Liver (tissue), 9 donors: ENCODE measurements around the gene IRAK3. TPM values are rescaled to one million over a fixed set of nuclear protein-coding genes. Genes with fewer than 3 reads are reported as not detected.

Experiments used
- DNase-seq: peaks from one replicate; pipeline ENCODE4 v3.0.0-alpha.2; 2017; ENCODE audit warnings: low spot score
- H3K27ac ChIP-seq, 2 donors: one replicate each; pipeline ENCODE4 v1.7.0; 2013; ENCODE audit warnings: inconsistent platforms in 2 of 2, low read length in 2 of 2, control low read depth in 1 of 2, low read depth in 1 of 2, mild to moderate bottlenecking in 1 of 2
- H3K27me3 ChIP-seq, 4 donors: one replicate each; pipeline versions ENCODE4 v1.6.1 to v1.7.0; 2013; ENCODE audit warnings: low read length in 3 of 4, inconsistent platforms in 1 of 4, mild to moderate bottlenecking in 1 of 4, moderate library complexity in 1 of 4; ENCODE audit not compliant: control insufficient read depth in 4 of 4, insufficient read depth in 4 of 4
- H3K36me3 ChIP-seq, 4 donors: one replicate each; pipeline versions ENCODE4 v1.6.1 to v1.7.0; 2013; ENCODE audit warnings: low read length in 3 of 4, mild to moderate bottlenecking in 3 of 4, low read depth in 1 of 4, moderate library complexity in 1 of 4; ENCODE audit not compliant: control insufficient read depth in 4 of 4, insufficient read depth in 3 of 4
- H3K4me1 ChIP-seq, 4 donors: one replicate each; pipeline versions ENCODE4 v1.6.1 to v1.7.0; 2013; ENCODE audit warnings: low read length in 3 of 4, mild to moderate bottlenecking in 3 of 4, moderate library complexity in 1 of 4; ENCODE audit not compliant: control insufficient read depth in 4 of 4, insufficient read depth in 4 of 4
- H3K4me3 ChIP-seq, 3 donors: one replicate each; pipeline versions ENCODE4 v1.6.1 to v1.7.0; 2013; ENCODE audit warnings: low read length in 3 of 3, control low read depth in 1 of 3, low read depth in 1 of 3, mild to moderate bottlenecking in 1 of 3
- H3K9ac ChIP-seq, 2 donors: one replicate each; pipeline ENCODE4 v1.7.0; 2013; ENCODE audit warnings: low read length in 2 of 2, mild to moderate bottlenecking in 2 of 2, moderate library complexity in 2 of 2, control low read depth in 1 of 2, low read depth in 1 of 2
- H3K9me3 ChIP-seq, 4 donors: one replicate each; pipeline versions ENCODE4 v1.6.1 to v1.7.0; 2013; ENCODE audit warnings: low read length in 3 of 4; ENCODE audit not compliant: control insufficient read depth in 4 of 4
- EGR1 ChIP-seq, 2 donors: IDR thresholded peaks; 2 replicates each; pipeline ENCODE4 v1.6.1; 2016 to 2018; ENCODE audit warnings: antibody characterized with exemption in 2 of 2, low read depth in 2 of 2
- FOXA1 ChIP-seq: IDR thresholded peaks from 2 replicates; pipeline ENCODE4 v1.6.1; 2016; ENCODE audit warnings: antibody characterized with exemption
- FOXA2 ChIP-seq: IDR thresholded peaks from 2 replicates; pipeline ENCODE4 v1.6.1; 2016; ENCODE audit warnings: antibody characterized with exemption
- GABPA ChIP-seq, 2 donors: IDR thresholded peaks in 1 of 2; conservative IDR thresholded peaks in 1 of 2; 2 replicates each; pipeline ENCODE4 v1.6.1; 2016; ENCODE audit warnings: antibody characterized with exemption in 2 of 2, mild to moderate bottlenecking in 1 of 2, moderate library complexity in 1 of 2
- HNF4G ChIP-seq: IDR thresholded peaks from 2 replicates; pipeline ENCODE4 v1.6.1; 2016; ENCODE audit warnings: antibody characterized with exemption
- JUND ChIP-seq, 2 donors: IDR thresholded peaks; 2 replicates each; pipeline ENCODE4 v1.6.1; 2016; ENCODE audit warnings: antibody characterized with exemption in 2 of 2
- NR2F2 ChIP-seq: IDR thresholded peaks from 2 replicates; pipeline ENCODE4 v1.6.1; 2016; ENCODE audit warnings: antibody characterized with exemption
- RAD21 ChIP-seq, 2 donors: IDR thresholded peaks; 2 replicates each; pipeline ENCODE4 v1.6.1; 2016; ENCODE audit warnings: antibody characterized with exemption in 2 of 2, mild to moderate bottlenecking in 2 of 2
- RXRA ChIP-seq, 2 donors: IDR thresholded peaks; 2 replicates each; pipeline ENCODE4 v1.6.1; 2017 to 2018; ENCODE audit warnings: antibody characterized with exemption in 2 of 2, mild to moderate bottlenecking in 1 of 2
- SP1 ChIP-seq: IDR thresholded peaks from 2 replicates; pipeline ENCODE4 v1.6.1; 2018; ENCODE audit warnings: antibody characterized with exemption, mild to moderate bottlenecking
- YY1 ChIP-seq: IDR thresholded peaks from 2 replicates; pipeline ENCODE4 v1.6.1; 2016; ENCODE audit warnings: antibody characterized with exemption, mild to moderate bottlenecking
- WGBS: extraction: QIAGEN DNeasy Blood & Tissue Kit; methylation state at CpG from one replicate; pipeline ENCODE4 v1.1.7; 2013; 5-methylcytosine and 5-hydroxymethylcytosine counted together
- polyA plus RNA-seq, 2 donors: library from polyadenylated mRNA; stranded (reverse) in 1 of 2; unstranded in 1 of 2; fragments of 200-250 nt in 1 of 2; fragments of >200 nt in 1 of 2; fragmentation: Nextera tagmentation in 1 of 2; extraction: Ambion mirVana in 1 of 2; gene quantifications; one replicate each; pipeline versions ENCODE4 v1.2.1 to v1.2.3, GENCODE V29; 2013 to 2015
- total RNA-seq, 2 donors: library from RNA; depleted of rRNA; stranded (reverse); fragments of >200 nt; gene quantifications; one replicate each; pipeline ENCODE4 v1.2.3, GENCODE V29; 2014
- TF ChIP-seq, protein P1 (sequence below): IDR thresholded peaks from 2 replicates; pipeline ENCODE4 v1.6.1; 2016; ENCODE audit warnings: antibody characterized with exemption
- TF ChIP-seq, protein P2 (sequence below): IDR thresholded peaks from 2 replicates; pipeline ENCODE4 v1.6.1; 2016; ENCODE audit warnings: antibody characterized with exemption
- TF ChIP-seq, protein P3 (sequence below): IDR thresholded peaks from 2 replicates; pipeline ENCODE4 v1.6.1; 2016; ENCODE audit warnings: antibody characterized with exemption
- TF ChIP-seq, protein P4 (sequence below): IDR thresholded peaks from 2 replicates; pipeline ENCODE4 v1.6.1; 2016; ENCODE audit warnings: antibody characterized with exemption, mild to moderate bottlenecking
- donor health status: healthy.
- donor health status: healthy.
- donor health status: healthy.
- donor health status: healthy.
- donor health status: healthy.

IRAK3 gene
- total and polyA plus RNA-seq, 4 donors, result 1.1 to 8.6 (median 3.5) TPM

DNA sequence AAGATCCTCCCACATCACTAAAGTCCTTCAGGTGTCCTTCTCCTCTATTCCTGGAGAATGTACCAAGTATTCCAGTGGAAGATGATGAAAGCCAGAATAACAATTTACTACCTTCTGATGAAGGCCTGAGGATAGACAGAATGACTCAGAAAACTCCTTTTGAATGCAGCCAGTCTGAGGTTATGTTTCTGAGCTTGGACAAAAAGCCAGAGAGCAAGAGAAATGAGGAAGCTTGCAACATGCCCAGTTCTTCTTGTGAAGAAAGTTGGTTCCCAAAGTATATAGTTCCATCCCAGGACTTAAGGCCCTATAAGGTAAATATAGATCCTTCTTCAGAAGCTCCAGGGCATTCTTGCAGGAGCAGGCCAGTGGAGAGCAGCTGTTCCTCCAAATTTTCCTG lies 58.7 kb downstream of the IRAK3 start:
- H3K9ac ChIP-seq, result no peak overlapping the region
- H3K36me3 ChIP-seq, result peaks cover 0 to 3% (median 0%) of the 10 kb centered on the region in 4 donors
- no peak overlapping the region for H3K27ac ChIP-seq
- DNase-seq, result no peak
- no peak overlapping the region for H3K4me3 ChIP-seq
- peaks cover 0 to 1% (median 0%) of the 10 kb centered on the region in 4 donors for H3K9me3 ChIP-seq
- H3K27me3 ChIP-seq, result peaks cover 0 to 3% (median 0%) of the 10 kb centered on the region in 4 donors
- TF ChIP-seq NR2F2, result no peak
- no peak for TF ChIP-seq SP1
- no peak for TF ChIP-seq HNF4G
- TF ChIP-seq, protein P1, sequence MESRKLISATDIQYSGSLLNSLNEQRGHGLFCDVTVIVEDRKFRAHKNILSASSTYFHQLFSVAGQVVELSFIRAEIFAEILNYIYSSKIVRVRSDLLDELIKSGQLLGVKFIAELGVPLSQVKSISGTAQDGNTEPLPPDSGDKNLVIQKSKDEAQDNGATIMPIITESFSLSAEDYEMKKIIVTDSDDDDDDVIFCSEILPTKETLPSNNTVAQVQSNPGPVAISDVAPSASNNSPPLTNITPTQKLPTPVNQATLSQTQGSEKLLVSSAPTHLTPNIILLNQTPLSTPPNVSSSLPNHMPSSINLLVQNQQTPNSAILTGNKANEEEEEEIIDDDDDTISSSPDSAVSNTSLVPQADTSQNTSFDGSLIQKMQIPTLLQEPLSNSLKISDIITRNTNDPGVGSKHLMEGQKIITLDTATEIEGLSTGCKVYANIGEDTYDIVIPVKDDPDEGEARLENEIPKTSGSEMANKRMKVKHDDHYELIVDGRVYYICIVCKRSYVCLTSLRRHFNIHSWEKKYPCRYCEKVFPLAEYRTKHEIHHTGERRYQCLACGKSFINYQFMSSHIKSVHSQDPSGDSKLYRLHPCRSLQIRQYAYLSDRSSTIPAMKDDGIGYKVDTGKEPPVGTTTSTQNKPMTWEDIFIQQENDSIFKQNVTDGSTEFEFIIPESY, result no peak
- TF ChIP-seq FOXA2, result no peak
- no peak for TF ChIP-seq JUND (IDR thresholded peaks at IDR 0.05)
- TF ChIP-seq RAD21 (IDR thresholded peaks at IDR 0.05), result no peak
- no peak for TF ChIP-seq FOXA1
- TF ChIP-seq, protein P2, sequence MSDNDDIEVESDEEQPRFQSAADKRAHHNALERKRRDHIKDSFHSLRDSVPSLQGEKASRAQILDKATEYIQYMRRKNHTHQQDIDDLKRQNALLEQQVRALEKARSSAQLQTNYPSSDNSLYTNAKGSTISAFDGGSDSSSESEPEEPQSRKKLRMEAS, result no peak
- TF ChIP-seq EGR1 (IDR thresholded peaks at IDR 0.05; ENCODE audit: low read depth in 2 of 2), result no peak
- TF ChIP-seq YY1, result no peak
- TF ChIP-seq, protein P3, sequence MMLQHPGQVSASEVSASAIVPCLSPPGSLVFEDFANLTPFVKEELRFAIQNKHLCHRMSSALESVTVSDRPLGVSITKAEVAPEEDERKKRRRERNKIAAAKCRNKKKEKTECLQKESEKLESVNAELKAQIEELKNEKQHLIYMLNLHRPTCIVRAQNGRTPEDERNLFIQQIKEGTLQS, result no peak
- H3K4me1 ChIP-seq, result no peaks in the 10 kb centered on the region

DNA sequence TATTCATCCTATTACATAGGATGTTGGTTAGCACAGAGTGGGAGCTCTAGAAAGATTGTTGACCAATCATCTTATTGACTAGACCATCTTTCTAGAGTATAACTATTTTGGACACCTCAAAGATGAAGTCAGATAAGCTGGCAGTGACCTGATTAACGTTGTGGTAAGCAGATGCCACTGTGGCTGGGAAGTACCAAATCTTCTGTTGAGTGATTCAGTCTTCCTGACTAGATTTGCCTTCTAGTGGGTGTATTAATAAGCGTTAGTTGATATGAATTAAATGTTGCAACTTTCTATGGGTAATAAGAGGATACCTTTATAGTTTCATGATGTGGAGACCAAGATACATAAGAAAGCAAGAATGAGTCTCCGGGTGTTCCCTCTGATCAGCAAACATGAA lies 62.0 kb downstream of the IRAK3 start:
- Histone ChIP-seq H3K4me1 (no peaks in the 10 kb centered on the region), H3K27ac (no peak overlapping the region), H3K27me3 (peaks cover 0 to 3% (median 0%) of the 10 kb centered on the region in 4 donors), H3K36me3 (peaks cover 0 to under 1% (median 0%) of the 10 kb centered on the region in 4 donors), H3K9ac (no peak overlapping the region), H3K9me3 (peaks cover 0 to 1% (median 0%) of the 10 kb centered on the region in 4 donors), H3K4me3 (no peak overlapping the region)
- TF ChIP-seq YY1 (no peak), FOXA2 (no peak), GABPA (IDR thresholded peaks at IDR 0.05 in 1 of 2, conservative IDR thresholded peaks at IDR 0.05 in 1 of 2) (no peak)
- TF ChIP-seq, protein P3, result no peak
- TF ChIP-seq, protein P2, result no peak
- 75% methylated on average over 3 of the region's 3 CpGs for WGBS
- no peak for DNase-seq

DNA sequence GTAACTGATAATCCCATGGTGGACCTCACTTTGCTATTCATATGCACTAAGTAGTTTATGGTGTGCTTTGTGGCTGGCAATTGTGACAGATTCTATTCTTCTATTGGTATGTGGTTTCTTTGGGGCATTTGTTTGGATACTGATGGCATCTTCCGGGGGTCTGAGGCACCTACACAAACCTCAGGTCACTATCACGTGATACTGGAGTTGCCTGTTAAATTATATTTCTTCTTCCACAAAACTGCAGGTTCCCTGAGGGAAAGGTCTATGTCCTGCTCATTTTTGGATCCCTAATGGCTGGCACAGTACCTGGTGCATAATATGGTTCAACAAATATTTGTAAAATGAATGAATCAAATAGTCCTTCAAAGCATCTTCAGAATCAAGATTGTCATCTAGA lies 63.8 kb downstream of the IRAK3 start:
- Histone ChIP-seq H3K9me3 (no peaks in the 10 kb centered on the region), H3K36me3 (no peaks in the 10 kb centered on the region), H3K4me3 (no peak overlapping the region), H3K4me1 (no peaks in the 10 kb centered on the region), H3K27ac (no peak overlapping the region), H3K9ac (no peak overlapping the region), H3K27me3 (peaks cover 0 to 3% (median 0%) of the 10 kb centered on the region in 4 donors)
- TF ChIP-seq NR2F2, result no peak
- TF ChIP-seq GABPA (IDR thresholded peaks at IDR 0.05 in 1 of 2, conservative IDR thresholded peaks at IDR 0.05 in 1 of 2), result no peak
- no peak for TF ChIP-seq RAD21 (IDR thresholded peaks at IDR 0.05)
- no peak for TF ChIP-seq RXRA (IDR thresholded peaks at IDR 0.05)
- no peak for TF ChIP-seq JUND (IDR thresholded peaks at IDR 0.05)
- no peak for TF ChIP-seq EGR1 (IDR thresholded peaks at IDR 0.05; ENCODE audit: low read depth in 2 of 2)
- TF ChIP-seq, protein P4, sequence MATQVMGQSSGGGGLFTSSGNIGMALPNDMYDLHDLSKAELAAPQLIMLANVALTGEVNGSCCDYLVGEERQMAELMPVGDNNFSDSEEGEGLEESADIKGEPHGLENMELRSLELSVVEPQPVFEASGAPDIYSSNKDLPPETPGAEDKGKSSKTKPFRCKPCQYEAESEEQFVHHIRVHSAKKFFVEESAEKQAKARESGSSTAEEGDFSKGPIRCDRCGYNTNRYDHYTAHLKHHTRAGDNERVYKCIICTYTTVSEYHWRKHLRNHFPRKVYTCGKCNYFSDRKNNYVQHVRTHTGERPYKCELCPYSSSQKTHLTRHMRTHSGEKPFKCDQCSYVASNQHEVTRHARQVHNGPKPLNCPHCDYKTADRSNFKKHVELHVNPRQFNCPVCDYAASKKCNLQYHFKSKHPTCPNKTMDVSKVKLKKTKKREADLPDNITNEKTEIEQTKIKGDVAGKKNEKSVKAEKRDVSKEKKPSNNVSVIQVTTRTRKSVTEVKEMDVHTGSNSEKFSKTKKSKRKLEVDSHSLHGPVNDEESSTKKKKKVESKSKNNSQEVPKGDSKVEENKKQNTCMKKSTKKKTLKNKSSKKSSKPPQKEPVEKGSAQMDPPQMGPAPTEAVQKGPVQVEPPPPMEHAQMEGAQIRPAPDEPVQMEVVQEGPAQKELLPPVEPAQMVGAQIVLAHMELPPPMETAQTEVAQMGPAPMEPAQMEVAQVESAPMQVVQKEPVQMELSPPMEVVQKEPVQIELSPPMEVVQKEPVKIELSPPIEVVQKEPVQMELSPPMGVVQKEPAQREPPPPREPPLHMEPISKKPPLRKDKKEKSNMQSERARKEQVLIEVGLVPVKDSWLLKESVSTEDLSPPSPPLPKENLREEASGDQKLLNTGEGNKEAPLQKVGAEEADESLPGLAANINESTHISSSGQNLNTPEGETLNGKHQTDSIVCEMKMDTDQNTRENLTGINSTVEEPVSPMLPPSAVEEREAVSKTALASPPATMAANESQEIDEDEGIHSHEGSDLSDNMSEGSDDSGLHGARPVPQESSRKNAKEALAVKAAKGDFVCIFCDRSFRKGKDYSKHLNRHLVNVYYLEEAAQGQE, result no peak
- TF ChIP-seq, protein P3, result no peak
- no peak for DNase-seq
- WGBS, result 83% methylated on average over 2 of the region's 2 CpGs
